Measurements from ENCODE around the gene MYL6B. TPM values are rescaled to one million over a fixed set of nuclear protein-coding genes. Genes with fewer than 3 reads are reported as not detected.
A peak's percentile ranks its signal among the peaks of the same experiment; 100 is the strongest.

MYL6B gene
- total RNA-seq, 1 experiment from 2014 or later, result 66.5 TPM

DNA sequence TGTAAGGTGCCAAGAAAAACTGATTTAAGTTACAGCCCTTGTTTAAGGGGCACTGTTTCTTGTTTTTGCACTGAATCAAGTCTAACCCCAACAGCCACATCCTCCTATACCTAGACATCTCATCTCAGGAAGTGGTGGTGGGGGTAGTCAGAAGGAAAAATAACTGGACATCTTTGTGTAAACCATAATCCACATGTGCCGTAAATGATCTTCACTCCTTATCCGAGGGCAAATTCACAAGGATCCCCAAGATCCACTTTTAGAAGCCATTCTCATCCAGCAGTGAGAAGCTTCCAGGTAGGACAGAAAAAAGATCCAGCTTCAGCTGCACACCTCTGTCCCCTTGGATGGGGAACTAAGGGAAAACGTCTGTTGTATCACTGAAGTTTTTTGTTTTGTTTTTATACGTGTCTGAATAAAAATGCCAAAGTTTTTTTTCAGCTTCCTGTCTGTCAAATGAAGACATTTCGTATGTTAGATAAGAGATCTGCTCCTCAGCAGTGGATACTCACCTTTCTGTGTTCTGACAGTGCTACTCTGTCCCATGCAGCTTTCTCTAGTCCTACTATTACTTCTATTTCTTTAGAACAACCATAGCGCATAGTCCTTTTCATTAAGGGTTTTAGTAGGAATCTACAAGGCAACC is 49.2 kb upstream of the MYL6B start:
- no peak for DNase-seq (ENCODE audit: low read depth, low spot score)
- H3K9me3 ChIP-seq (ENCODE audit: control insufficient read depth, insufficient read depth, low read depth, low read length), result no peaks in the 10 kb centered on the region
- CTCF ChIA-PET, result interaction anchor here (1.3 kb wide), 1 partner anchor 15 kb away, joined by 3 read pairs; no protein-coding TSS in a partner anchor

GRCh38 chr12:56103823-56104108 is 48.6 kb upstream of the MYL6B start:
- POLR2A ChIA-PET, result interaction anchor here (0.6 to 1.4 kb wide), 8 partner anchors 14 to 99 kb away, joined by 3 to 15 read pairs (median 4); partner anchors contain the start of gene ZC3H10
- ATAC-seq, result no peak
- Histone ChIP-seq H3K36me3 (ENCODE audit: control insufficient read depth, insufficient read depth, low read length) (peaks cover 23% of the 10 kb centered on the region), H3K4me1 (ENCODE audit: control insufficient read depth, insufficient read depth, low read length) (peaks cover 20% of the 10 kb centered on the region), H3K27me3 (ENCODE audit: control insufficient read depth, insufficient read depth, low read length) (no peaks in the 10 kb centered on the region; the same call in 1 of the 2 replicates), H3K27ac (ENCODE audit: low read length) (peak overlapping the region; percentile 94), H3K4me3 (ENCODE audit: low read depth in 2 of 2, low read length in 2 of 2) (peak overlapping the region; percentile 72 to 93), H3K9me3 (ENCODE audit: control insufficient read depth, insufficient read depth, low read depth, low read length) (no peaks in the 10 kb centered on the region)
- CTCF ChIA-PET, result interaction anchor here (1.0 to 1.3 kb wide), 2 partner anchors 15 to 26 kb away, joined by 3 read pairs; no protein-coding TSS in a partner anchor
- intact Hi-C loops (cut with micrococcal nuclease; ENCODE audit: unreplicated experiment) (no loop called here), in situ Hi-C loops (cut with HindIII; ENCODE audit: low pct_unique_long_range_greater_than_20kb, low sequenced_read_pairs) (no loop called here)
- BruUV-seq (replicated peaks), result no TSS peak
- TF ChIP-seq POLR2AphosphoS5 (IDR thresholded peaks at IDR 0.05; ENCODE audit: low read depth, low read length) (no peak), SIN3A (IDR thresholded peaks at IDR 0.05; ENCODE audit: borderline replicate concordance, insufficient read depth, low read depth, low read length) (0 out of 2 replicates have a peak, but pooled peaks have one; percentile 48)
- DNase-seq (ENCODE audit: low read depth, low spot score), result no peak

More for the DNA sequence above, 49.2 kb upstream of the MYL6B start:
- intact Hi-C loops (cut with micrococcal nuclease; ENCODE audit: unreplicated experiment) (no loop called here), in situ Hi-C loops (cut with HindIII; ENCODE audit: low pct_unique_long_range_greater_than_20kb, low sequenced_read_pairs) (no loop called here)
- peak overlapping the region; percentile 72 to 93 for H3K4me3 ChIP-seq (ENCODE audit: low read depth in 2 of 2, low read length in 2 of 2)
- H3K27ac ChIP-seq (ENCODE audit: low read length), result peak overlapping the region; percentile 94
- H3K36me3 ChIP-seq (ENCODE audit: control insufficient read depth, insufficient read depth, low read length), result peaks cover 18% of the 10 kb centered on the region
- H3K27me3 ChIP-seq (ENCODE audit: control insufficient read depth, insufficient read depth, low read length), result no peaks in the 10 kb centered on the region; the same call in 1 of the 2 replicates
- POLR2A ChIA-PET, result interaction anchor here (0.6 to 1.4 kb wide), 2 partner anchors 15 to 54 kb away, joined by 3 read pairs; partner anchors contain the start of gene ZC3H10
- H3K4me1 ChIP-seq (ENCODE audit: control insufficient read depth, insufficient read depth, low read length), result peaks cover 20% of the 10 kb centered on the region
- TF ChIP-seq TCF7L2 (IDR thresholded peaks at IDR 0.05; ENCODE audit: low read depth, low read length) (no peak), SIN3A (IDR thresholded peaks at IDR 0.05; ENCODE audit: borderline replicate concordance, insufficient read depth, low read depth, low read length) (no peak)
- no peak for ATAC-seq
- BruUV-seq (replicated peaks), result TSS peak; percentile 97

GRCh38 chr12:56104109-56104814 is 48.1 kb upstream of the MYL6B start, which contains the start of gene PA2G4:
Gene PA2G4, plus strand, starts transcription at chr12:56104559. Its CDS starts 179 bp downstream, at chr12:56104738.
- peaks cover 23% of the 10 kb centered on the region for H3K36me3 ChIP-seq (ENCODE audit: control insufficient read depth, insufficient read depth, low read length)
- TF ChIP-seq POLR2AphosphoS5 (IDR thresholded peaks at IDR 0.05; ENCODE audit: low read depth, low read length), result peak; percentile 93
- TF ChIP-seq, protein P1, sequence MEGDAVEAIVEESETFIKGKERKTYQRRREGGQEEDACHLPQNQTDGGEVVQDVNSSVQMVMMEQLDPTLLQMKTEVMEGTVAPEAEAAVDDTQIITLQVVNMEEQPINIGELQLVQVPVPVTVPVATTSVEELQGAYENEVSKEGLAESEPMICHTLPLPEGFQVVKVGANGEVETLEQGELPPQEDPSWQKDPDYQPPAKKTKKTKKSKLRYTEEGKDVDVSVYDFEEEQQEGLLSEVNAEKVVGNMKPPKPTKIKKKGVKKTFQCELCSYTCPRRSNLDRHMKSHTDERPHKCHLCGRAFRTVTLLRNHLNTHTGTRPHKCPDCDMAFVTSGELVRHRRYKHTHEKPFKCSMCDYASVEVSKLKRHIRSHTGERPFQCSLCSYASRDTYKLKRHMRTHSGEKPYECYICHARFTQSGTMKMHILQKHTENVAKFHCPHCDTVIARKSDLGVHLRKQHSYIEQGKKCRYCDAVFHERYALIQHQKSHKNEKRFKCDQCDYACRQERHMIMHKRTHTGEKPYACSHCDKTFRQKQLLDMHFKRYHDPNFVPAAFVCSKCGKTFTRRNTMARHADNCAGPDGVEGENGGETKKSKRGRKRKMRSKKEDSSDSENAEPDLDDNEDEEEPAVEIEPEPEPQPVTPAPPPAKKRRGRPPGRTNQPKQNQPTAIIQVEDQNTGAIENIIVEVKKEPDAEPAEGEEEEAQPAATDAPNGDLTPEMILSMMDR (IDR thresholded peaks at IDR 0.05), result no peak
- BruUV-seq (replicated peaks), result no TSS peak
- H3K27ac ChIP-seq (ENCODE audit: low read length), result peak within 1 kb of the TSS; percentile 94
- ChIA-PET POLR2A (interaction anchor here (0.5 to 1.4 kb wide), 9 partner anchors 14 to 232 kb away, joined by 3 to 15 read pairs (median 4); partner anchors contain the start of gene ZC3H10), CTCF (interaction anchor here (1.0 to 1.3 kb wide), 2 partner anchors 16 to 27 kb away, joined by 3 read pairs; no protein-coding TSS in a partner anchor)
- no peaks in the 10 kb centered on the region for H3K9me3 ChIP-seq (ENCODE audit: control insufficient read depth, insufficient read depth, low read depth, low read length)
- DNase-seq (ENCODE audit: low read depth, low spot score) (peak; percentile 94), ATAC-seq (peak; percentile 99)
- no peaks in the 10 kb centered on the region; the same call in 1 of the 2 replicates for H3K27me3 ChIP-seq (ENCODE audit: control insufficient read depth, insufficient read depth, low read length)
- H3K4me1 ChIP-seq (ENCODE audit: control insufficient read depth, insufficient read depth, low read length), result peaks cover 20% of the 10 kb centered on the region
- in situ Hi-C loops (cut with HindIII; ENCODE audit: low pct_unique_long_range_greater_than_20kb, low sequenced_read_pairs) (no loop called here), intact Hi-C loops (cut with micrococcal nuclease; ENCODE audit: unreplicated experiment) (no loop called here)
- peak within 1 kb of the TSS; percentile 72 to 93 for H3K4me3 ChIP-seq (ENCODE audit: low read depth in 2 of 2, low read length in 2 of 2)

All from Panc1 (cell line).